Activated naive CD8-positive, alpha-beta T cell treated with anti-CD3 and anti-CD28 coated beads for 36 hours (primary cell): ENCODE data around the gene EEF1G. TPM values are rescaled to one million over a fixed set of nuclear protein-coding genes. Genes with fewer than 3 reads are reported as not detected.
A peak's percentile ranks its signal among the peaks of the same experiment; 100 is the strongest.

ENCODE experiments used
- DNase-seq: peaks from one replicate; pipeline ENCODE4 v3.0.0; 2021
- H3K27ac Mint-ChIP-seq: one replicate; pipeline ENCODE4 v1.8.0; 2022; ENCODE audit warnings: mild to moderate bottlenecking, moderate library complexity, mixed read lengths
- H3K27me3 Mint-ChIP-seq: one replicate; pipeline ENCODE4 v1.8.0; 2022; ENCODE audit warnings: mild to moderate bottlenecking, mixed read lengths
- H3K36me3 Mint-ChIP-seq: one replicate; pipeline ENCODE4 v1.8.0; 2021; ENCODE audit warnings: mild to moderate bottlenecking, mixed read lengths
- H3K4me1 Mint-ChIP-seq: one replicate; pipeline ENCODE4 v1.8.0; 2021; ENCODE audit warnings: mixed read lengths
- H3K4me3 Mint-ChIP-seq: one replicate; pipeline ENCODE4 v1.8.0; 2022; ENCODE audit warnings: mild to moderate bottlenecking, moderate library complexity, mixed read lengths
- H3K9me3 Mint-ChIP-seq: one replicate; pipeline ENCODE4 v1.8.0; 2022; ENCODE audit warnings: mixed read lengths
- total RNA-seq, 2 experiments: library from RNA; stranded (reverse); gene quantifications; one replicate each; pipeline ENCODE4 v1.2.3, GENCODE V29; 2021

EEF1G gene
- total RNA-seq, 2 experiments from 2014 or later, result 1,924 to 1,929 TPM

DNA sequence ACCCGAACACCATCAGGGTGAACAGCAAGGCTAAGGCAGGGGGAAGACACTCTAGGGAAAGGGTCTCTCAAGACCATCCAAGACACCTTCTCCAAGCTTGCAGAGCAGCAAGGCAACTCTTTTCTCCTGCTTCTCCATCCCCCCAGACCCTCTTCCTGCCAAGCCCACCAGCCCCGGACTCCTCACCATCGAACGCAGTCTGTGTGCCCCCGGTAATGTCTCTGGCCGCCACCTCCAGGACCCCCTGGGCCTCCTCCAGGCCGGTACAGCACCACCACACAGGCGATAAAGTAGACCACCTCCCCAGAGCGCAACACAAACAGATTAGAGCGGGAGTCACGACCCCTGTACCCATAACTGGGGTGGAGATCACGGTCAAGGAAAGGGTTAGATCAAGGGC is 35.1 kb upstream of the EEF1G start:
- no peaks in the 10 kb centered on the region for H3K9me3 Mint-ChIP-seq
- no peaks in the 10 kb centered on the region for H3K27me3 Mint-ChIP-seq
- H3K4me3 Mint-ChIP-seq, result no peak overlapping the region
- peaks cover 42% of the 10 kb centered on the region for H3K4me1 Mint-ChIP-seq
- no peak for DNase-seq
- no peak overlapping the region for H3K27ac Mint-ChIP-seq
- H3K36me3 Mint-ChIP-seq, result peaks cover 45% of the 10 kb centered on the region

DNA sequence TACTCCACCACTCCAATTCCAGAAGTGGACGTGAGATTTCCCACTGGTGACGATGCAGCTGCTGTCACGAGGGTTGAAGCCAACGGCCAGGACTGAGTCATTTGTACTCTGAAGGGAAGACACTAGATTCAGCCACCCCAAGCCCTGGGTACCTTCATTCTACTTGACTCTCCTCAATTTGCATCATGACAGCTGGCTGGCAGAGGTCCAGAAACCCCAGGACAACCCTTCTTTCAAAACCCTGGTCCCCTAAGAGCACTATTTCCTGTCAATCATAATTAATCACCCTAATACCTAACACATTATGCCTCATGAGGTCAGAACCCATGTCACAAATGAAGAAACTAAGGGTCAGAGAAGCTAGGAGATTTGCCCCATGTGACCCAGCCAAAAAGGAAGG is 34.0 kb upstream of the EEF1G start:
- H3K27ac Mint-ChIP-seq, result peak overlapping the region; percentile 52
- H3K9me3 Mint-ChIP-seq, result no peaks in the 10 kb centered on the region
- no peaks in the 10 kb centered on the region for H3K27me3 Mint-ChIP-seq
- H3K4me3 Mint-ChIP-seq, result no peak overlapping the region
- no peak for DNase-seq
- peaks cover 53% of the 10 kb centered on the region for H3K36me3 Mint-ChIP-seq
- peaks cover 40% of the 10 kb centered on the region for H3K4me1 Mint-ChIP-seq

GRCh38 chr11:62605902-62606301 is 32.2 kb upstream of the EEF1G start:
- Mint-ChIP-seq H3K36me3 (peaks cover 50% of the 10 kb centered on the region), H3K4me3 (no peak overlapping the region), H3K4me1 (peaks cover 43% of the 10 kb centered on the region), H3K27me3 (no peaks in the 10 kb centered on the region), H3K9me3 (no peaks in the 10 kb centered on the region), H3K27ac (no peak overlapping the region)
- no peak for DNase-seq

DNA sequence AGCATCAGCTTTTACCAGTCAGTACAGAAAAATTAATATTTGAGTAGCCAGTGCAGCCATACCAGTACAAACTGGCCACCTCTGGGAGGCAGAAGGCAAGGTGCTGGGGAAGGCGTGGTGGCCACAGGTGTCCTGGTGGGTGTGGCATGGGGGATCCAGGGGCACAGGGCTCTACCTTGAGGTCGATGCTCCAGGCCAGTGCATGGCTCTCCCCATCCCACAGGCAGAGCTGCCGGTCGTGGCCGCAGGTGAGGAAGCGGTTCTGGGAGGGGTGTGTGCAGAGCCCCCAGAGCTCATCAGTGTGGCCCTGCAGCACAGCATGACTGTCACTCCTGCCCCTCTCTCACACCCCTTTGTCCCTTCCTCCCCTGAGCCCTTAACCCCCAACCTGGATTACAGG is 31.8 kb upstream of the EEF1G start:
- no peak overlapping the region for H3K27ac Mint-ChIP-seq
- H3K9me3 Mint-ChIP-seq, result no peaks in the 10 kb centered on the region
- peaks cover 40% of the 10 kb centered on the region for H3K4me1 Mint-ChIP-seq
- no peaks in the 10 kb centered on the region for H3K27me3 Mint-ChIP-seq
- H3K36me3 Mint-ChIP-seq, result peaks cover 50% of the 10 kb centered on the region
- H3K4me3 Mint-ChIP-seq, result no peak overlapping the region
- no peak for DNase-seq

- H3K36me3 Mint-ChIP-seq, result peaks cover 53% of the 10 kb centered on the region
- H3K27ac Mint-ChIP-seq, result no peak overlapping the region
Observed at GRCh38 chr11:62604460-62605120, 30.9 kb upstream of the EEF1G start.

DNA sequence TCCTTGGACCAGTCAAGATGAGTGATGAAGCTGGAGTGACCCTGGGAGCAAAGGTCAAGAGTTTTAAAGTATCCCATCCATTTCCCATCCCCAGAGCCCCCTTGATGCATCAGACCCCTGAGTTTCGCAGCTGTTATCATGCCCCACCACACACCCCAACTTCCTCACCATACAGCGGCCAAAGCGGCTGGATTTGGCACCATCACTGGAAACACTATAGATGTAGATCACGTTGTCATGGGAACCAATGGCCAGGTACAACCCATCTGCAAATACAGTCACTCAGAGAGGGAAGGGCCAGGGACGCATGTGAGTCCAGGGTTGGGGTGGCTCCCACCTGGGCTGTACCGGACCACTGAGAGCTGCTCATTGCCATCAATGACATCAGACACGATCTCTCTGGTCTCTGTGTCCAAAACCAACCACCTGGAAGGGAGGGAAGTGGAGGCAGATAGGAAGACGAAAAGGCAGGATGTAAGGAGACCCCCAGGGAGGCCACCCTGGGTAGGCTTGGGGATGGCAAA is 30.1 kb upstream of the EEF1G start:
- H3K27ac Mint-ChIP-seq, result no peak overlapping the region
- H3K4me3 Mint-ChIP-seq, result no peak overlapping the region
- peaks cover 1% of the 10 kb centered on the region for H3K9me3 Mint-ChIP-seq
- no peaks in the 10 kb centered on the region for H3K27me3 Mint-ChIP-seq
- H3K4me1 Mint-ChIP-seq, result peaks cover 43% of the 10 kb centered on the region
- DNase-seq, result no peak
- H3K36me3 Mint-ChIP-seq, result peaks cover 55% of the 10 kb centered on the region

More at GRCh38 chr11:62604460-62605120, 30.9 kb upstream of the EEF1G start:
- DNase-seq, result no peak
- H3K9me3 Mint-ChIP-seq, result no peaks in the 10 kb centered on the region
- peaks cover 41% of the 10 kb centered on the region for H3K4me1 Mint-ChIP-seq
- no peaks in the 10 kb centered on the region for H3K27me3 Mint-ChIP-seq
- H3K4me3 Mint-ChIP-seq, result no peak overlapping the region

DNA sequence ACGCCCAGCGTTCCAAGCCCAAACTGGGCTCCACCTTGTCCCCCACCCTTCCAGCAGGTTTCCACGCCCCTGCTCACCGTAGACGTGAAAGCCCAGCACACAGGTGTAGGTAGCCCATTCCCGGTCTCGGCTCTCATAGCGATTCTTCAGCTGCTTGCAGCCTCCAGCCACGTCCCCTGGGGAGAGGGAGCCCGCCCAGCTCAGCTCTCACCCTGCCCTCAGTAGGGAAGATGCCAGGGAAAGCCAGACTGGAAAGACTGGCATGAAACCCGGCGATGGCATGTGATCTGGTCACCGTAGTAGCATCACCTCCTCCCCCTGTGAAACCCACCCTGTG is 29.3 kb upstream of the EEF1G start:
- Mint-ChIP-seq H3K9me3 (peaks cover 1% of the 10 kb centered on the region), H3K4me3 (no peak overlapping the region), H3K27me3 (no peaks in the 10 kb centered on the region), H3K4me1 (peaks cover 45% of the 10 kb centered on the region), H3K36me3 (peaks cover 58% of the 10 kb centered on the region), H3K27ac (peak overlapping the region; percentile 6)
- no peak for DNase-seq

- H3K4me1 Mint-ChIP-seq, result peaks cover 45% of the 10 kb centered on the region
- H3K27ac Mint-ChIP-seq, result peak overlapping the region; percentile 85
- peaks cover 59% of the 10 kb centered on the region for H3K36me3 Mint-ChIP-seq
- no peak for DNase-seq
- no peaks in the 10 kb centered on the region for H3K27me3 Mint-ChIP-seq
- peak overlapping the region; percentile 71 for H3K4me3 Mint-ChIP-seq
- peaks cover 1% of the 10 kb centered on the region for H3K9me3 Mint-ChIP-seq
Observed at GRCh38 chr11:62602141-62603071, 28.7 kb upstream of the EEF1G start.

- H3K27me3 Mint-ChIP-seq, result no peaks in the 10 kb centered on the region
- peaks cover 41% of the 10 kb centered on the region for H3K4me1 Mint-ChIP-seq
- peak within 1 kb of the TSS; percentile 92 for H3K4me3 Mint-ChIP-seq
- peaks cover 61% of the 10 kb centered on the region for H3K36me3 Mint-ChIP-seq
- DNase-seq, result peak; percentile 100
- H3K9me3 Mint-ChIP-seq, result peaks cover 1% of the 10 kb centered on the region
- H3K27ac Mint-ChIP-seq, result peak within 1 kb of the TSS; percentile 95
Observed at GRCh38 chr11:62601372-62602140, 27.9 kb upstream of the EEF1G start, which contains the start of gene MTA2. Gene MTA2 (minus strand): TSS chr11:62601865. CDS start chr11:62601450, 415 bp downstream.

- Mint-ChIP-seq H3K36me3 (peaks cover 58% of the 10 kb centered on the region), H3K4me3 (peak overlapping the region; percentile 92), H3K9me3 (peaks cover 1% of the 10 kb centered on the region), H3K27ac (peak overlapping the region; percentile 95), H3K27me3 (no peaks in the 10 kb centered on the region), H3K4me1 (peaks cover 37% of the 10 kb centered on the region)
- peak; percentile 58 for DNase-seq
Observed at GRCh38 chr11:62601122-62601371, 27.4 kb upstream of the EEF1G start.

DNA sequence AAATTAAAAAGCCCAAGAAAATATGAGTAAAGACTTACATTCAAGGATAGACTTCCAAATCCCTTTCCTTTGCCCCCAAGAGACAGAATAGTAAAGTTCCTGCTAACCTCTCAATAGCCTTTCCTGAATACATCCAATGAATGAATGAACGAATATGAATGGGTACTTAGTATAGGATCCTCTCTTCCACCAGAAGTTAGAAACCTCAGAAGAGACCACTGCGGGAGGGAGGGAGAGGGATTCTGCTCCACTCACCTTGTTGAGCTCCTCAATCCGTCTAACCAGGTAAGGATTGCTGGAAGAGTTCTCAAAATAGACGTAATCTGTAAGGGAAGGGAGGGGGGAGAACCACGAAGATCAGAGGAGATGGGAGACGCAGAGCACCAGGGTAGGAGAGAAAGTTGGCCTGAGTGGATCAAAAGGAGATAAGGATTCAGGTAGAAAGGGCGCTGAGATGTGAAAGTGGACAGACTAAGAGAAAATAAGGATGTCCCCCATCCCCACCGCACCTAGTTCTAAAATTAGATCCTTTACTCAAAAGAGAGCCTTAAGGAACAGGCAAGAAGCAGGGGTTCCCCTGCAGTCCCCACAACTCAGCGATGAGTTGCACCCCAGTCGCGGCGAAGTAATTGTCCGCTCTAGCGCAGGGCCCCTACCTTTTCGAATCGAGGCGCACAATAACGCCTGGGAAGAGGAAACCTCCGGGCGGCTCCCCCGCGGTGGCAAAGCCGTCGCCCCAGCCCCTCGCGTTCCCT is 26.9 kb upstream of the EEF1G start:
- Mint-ChIP-seq H3K27me3 (no peaks in the 10 kb centered on the region), H3K4me3 (peak overlapping the region; percentile 92), H3K9me3 (peaks cover 1% of the 10 kb centered on the region), H3K36me3 (peaks cover 62% of the 10 kb centered on the region), H3K27ac (peak overlapping the region; percentile 95), H3K4me1 (peaks cover 36% of the 10 kb centered on the region)
- no peak for DNase-seq

DNA sequence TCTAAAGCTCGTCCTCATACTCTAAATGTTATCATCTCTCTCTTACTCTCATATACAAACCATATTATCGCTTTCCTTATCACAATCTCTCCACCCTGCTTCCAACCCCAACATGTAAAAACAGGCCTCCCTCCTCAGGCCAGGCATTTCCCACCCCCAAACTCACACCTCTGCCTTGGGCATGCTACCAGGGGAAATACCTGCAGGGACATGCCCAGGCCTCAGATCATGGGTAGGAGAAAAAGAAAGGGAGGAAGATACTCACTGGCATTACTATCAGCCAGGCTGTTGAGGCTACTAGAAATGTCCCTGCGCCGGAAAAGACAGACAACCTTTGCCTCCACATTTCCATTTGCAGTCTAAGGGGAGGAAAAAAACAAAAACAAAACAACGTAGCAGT is 26.2 kb upstream of the EEF1G start:
- Mint-ChIP-seq H3K27me3 (no peaks in the 10 kb centered on the region), H3K4me1 (peaks cover 36% of the 10 kb centered on the region), H3K4me3 (peak overlapping the region; percentile 92), H3K9me3 (peaks cover 1% of the 10 kb centered on the region), H3K36me3 (peaks cover 64% of the 10 kb centered on the region), H3K27ac (peak overlapping the region; percentile 95)
- DNase-seq, result peak; percentile 25

DNA sequence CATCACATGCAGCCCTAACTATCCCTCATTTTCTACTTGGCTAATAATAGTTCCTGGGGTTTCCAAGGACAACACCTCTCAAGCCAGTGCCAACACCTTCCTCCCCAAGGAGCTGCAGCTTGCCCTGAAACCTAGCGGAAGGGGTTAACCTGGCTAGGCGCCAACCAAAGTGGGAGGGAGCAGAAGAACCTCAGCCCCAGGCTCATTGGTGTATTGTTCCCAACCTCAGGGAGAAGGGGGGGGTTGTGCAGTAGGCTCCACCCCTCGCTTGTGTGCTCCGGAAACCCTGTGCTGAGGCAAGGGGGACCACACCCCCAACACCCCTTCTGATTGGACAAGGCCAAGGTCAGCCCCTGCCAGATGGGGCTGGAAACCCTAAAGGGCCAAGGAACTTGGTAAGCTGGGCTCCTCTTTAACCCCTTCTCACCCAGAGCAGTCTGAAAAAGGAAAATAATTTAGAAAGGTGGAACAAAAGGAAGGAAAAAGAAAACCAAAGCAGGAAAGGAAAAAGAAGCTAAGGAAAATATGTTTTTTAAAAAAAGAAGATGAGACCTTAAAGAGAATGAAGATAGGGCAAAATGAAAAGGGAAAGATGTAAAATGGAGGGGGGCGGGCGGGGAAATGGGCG is 25.5 kb upstream of the EEF1G start:
- peaks cover 68% of the 10 kb centered on the region for H3K36me3 Mint-ChIP-seq
- peak overlapping the region; percentile 95 for H3K27ac Mint-ChIP-seq
- peaks cover 41% of the 10 kb centered on the region for H3K4me1 Mint-ChIP-seq
- H3K9me3 Mint-ChIP-seq, result peaks cover 1% of the 10 kb centered on the region
- H3K27me3 Mint-ChIP-seq, result no peaks in the 10 kb centered on the region
- peak; percentile 95 for DNase-seq
- H3K4me3 Mint-ChIP-seq, result peak overlapping the region; percentile 92

DNA sequence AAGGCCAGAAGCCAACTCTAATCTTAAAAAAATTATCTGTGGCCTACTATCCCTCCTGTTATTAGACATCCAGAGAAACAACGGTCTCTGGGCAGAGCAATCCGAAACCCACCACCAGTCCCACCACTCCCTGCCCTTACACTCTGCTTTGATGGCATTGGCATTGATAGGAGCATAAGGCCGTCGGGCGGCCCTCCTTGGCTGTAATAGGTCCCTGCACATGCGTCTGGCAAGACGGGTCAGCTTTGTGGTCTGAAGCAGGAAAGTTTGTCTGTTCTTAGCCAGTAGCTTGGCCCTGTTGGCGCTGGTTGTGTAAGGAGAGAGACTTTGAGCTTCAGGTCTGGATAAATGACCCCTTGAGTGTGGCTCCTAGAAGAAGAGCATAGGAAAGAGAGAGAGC is 21.4 kb upstream of the EEF1G start:
- H3K27me3 Mint-ChIP-seq, result no peaks in the 10 kb centered on the region
- DNase-seq, result no peak
- H3K27ac Mint-ChIP-seq, result peak overlapping the region; percentile 2
- H3K9me3 Mint-ChIP-seq, result peaks cover 1% of the 10 kb centered on the region
- peaks cover 68% of the 10 kb centered on the region for H3K36me3 Mint-ChIP-seq
- H3K4me1 Mint-ChIP-seq, result peaks cover 54% of the 10 kb centered on the region
- no peak overlapping the region for H3K4me3 Mint-ChIP-seq
